ENCODE results near the gene KRTAP3-3. TPM values are rescaled to one million over a fixed set of nuclear protein-coding genes. Genes with fewer than 3 reads are reported as not detected.
"Not testable (repeated sequence)": the region's sequence is repeated elsewhere in the genome, so short reads cannot be mapped to it uniquely, and the experiment has no call there.

KRTAP3-3 gene
- total RNA-seq (2014; rRNA removed; shearing (Covaris generic)), result not detected in 2 replicates
- polyA plus RNA-seq (2015; cell fraction: cytosol; rRNA removed), result not detected in 2 replicates
- not detected in 2 replicates for polyA plus RNA-seq (2015; cell fraction: nucleus; rRNA removed)

DNA sequence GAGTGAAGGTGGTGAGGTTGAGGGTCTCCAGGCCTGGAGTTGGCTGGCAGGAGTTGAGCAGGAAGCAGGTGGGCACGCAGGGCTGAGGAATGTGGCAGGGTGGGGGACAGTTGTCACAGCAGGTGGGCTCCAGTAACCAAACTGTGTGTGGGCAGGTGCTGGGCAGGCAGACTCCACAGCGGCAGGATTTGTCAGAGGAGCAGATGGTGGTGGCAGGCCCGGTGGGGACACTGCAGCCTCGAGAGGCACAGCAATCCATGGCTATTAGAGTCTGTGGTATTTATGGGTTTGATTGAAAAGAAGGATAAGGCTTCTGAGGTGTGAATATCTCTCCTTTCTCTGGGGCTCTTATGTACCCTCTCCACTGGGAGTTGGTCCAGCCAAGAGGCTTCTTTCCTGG, at the start of gene KRTAP3-3:
TSS of gene KRTAP3-3 (minus strand) at position 326 of the 400 bp plus-strand sequence. CDS start at position 259, 67 bp downstream.
- DNase-seq (ENCODE audit: low read depth, low spot score), result no peak
- in situ Hi-C loops (cut with HindIII; ENCODE audit: low pct_unique_long_range_greater_than_20kb, low sequenced_read_pairs), result no loop called here

DNA sequence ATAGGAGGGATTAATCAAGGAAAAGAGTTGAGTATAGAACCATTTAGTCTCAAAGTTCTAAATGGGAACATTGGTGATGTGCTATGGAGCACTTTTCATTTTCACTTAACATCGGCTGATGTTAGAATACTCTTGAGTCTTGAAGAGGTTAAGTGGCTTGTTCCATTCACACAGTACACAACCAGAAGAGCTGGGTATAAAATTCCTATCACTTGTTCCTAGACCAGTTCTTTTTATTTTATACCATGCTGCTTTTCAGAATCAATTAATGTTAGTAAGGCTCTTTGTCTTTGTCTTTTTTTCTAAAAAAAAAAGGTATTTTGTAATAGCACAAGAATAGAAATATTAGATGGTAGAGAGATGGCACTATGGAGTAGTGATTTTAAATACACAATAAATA, 49.0 kb upstream of the KRTAP3-3 start:
- DNase-seq (ENCODE audit: low read depth, low spot score), result no peak

DNA sequence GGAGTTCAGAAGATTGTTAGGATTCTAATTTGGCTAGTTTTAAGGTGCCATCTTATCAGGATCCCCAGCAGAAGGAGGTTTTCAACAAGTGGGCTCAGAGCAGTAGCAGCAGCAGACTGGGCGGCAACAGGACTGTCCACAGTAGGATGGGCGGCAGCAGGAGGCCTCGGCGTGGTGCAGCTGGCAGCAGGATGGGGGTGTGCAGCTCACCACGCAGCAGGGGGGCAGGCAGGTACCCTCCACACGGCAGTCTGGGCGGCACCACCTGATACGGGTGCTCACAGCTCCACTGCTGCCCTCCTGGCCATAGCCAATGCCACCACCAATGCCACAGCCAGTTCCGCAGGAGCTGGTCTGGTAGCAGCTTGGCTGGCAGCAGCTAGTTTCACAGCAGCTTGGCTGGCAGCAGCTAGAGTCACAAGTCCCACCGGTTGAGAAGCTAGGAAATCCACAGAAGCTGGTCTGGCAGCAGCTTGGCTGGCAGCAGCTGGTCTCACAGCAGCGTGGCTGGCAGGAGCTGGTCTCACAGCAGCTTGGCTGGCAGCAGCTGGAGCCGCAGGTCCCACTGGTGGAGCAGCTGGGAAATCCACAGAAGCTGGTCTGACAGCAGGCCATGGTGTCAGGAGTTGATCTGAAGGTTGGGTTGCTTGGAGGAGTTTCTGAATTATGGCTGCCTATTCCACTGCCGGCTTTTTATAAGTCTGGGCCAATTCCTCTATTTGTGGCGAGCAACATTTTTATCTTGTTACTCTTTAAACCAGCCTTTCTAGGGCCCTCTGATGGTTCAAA, 47.0 kb upstream of the KRTAP3-3 start, which contains the start of gene KRTAP1-1:
TSS of gene KRTAP1-1 (minus strand) at position 668 of the 789 bp plus-strand sequence. CDS start at position 615, 53 bp downstream.
- in situ Hi-C loops (cut with HindIII; ENCODE audit: low pct_unique_long_range_greater_than_20kb, low sequenced_read_pairs); DNase-seq (ENCODE audit: low read depth, low spot score): not testable (repeated sequence)

More for the DNA sequence above, 49.0 kb upstream of the KRTAP3-3 start:
- in situ Hi-C loops (cut with HindIII; ENCODE audit: low pct_unique_long_range_greater_than_20kb, low sequenced_read_pairs), result no loop called here

DNA sequence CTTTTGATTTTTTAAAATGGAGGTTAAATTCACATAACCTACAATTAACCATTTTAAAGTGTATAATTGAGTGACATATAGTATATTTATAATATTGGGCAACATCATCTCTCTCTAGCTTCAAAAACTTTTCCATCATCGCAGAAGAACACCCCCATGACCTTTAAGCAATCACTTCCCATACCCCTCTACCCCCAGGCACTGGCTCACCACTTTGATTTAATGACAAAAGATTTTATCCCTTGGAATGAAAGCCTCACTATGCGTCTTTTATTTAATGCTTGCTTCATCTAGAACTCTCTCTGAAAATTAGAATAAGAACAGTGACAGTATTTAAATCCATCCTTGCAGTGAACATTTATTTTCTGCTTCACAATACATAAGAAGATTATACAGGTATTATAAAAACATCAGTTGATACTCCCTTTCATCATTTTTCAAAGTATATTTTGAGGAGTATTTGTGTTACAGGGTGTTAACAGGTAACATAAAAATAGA, 43.9 kb upstream of the KRTAP3-3 start:
- no peak for DNase-seq (ENCODE audit: low read depth, low spot score)
- in situ Hi-C loops (cut with HindIII; ENCODE audit: low pct_unique_long_range_greater_than_20kb, low sequenced_read_pairs), result no loop called here

DNA sequence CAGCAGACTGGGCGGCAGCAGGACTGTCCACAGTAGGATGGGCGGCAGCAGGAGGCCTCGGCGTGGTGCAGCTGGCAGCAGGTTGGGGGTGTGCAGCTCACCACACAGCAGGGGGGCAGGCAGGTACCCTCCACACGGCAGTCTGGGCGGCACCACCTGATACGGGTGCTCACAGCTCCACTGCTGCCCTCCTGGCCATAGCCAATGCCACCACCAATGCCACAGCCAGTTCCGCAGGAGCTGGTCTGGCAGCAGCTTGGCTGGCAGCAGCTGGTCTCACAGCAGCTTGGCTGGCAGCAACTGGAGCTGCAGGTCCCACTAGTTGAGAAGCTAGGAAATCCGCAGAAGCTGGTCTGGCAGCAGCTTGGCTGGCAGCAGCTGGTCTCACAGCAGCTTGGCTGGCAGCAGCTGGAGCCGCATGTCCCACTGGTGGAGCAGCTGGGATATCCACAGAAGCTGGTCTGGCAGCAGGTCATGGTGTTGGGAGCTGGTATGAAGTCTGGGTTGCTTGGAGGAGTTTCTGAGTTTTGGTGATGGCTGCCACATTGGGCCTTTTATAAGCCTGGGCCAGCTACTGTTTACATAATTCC, 40.5 kb upstream of the KRTAP3-3 start, which contains the start of gene KRTAP1-3:
TSS of gene KRTAP1-3 (minus strand) at position 529 of the 590 bp plus-strand sequence. CDS start at position 476, 53 bp downstream.
- in situ Hi-C loops (cut with HindIII; ENCODE audit: low pct_unique_long_range_greater_than_20kb, low sequenced_read_pairs); DNase-seq (ENCODE audit: low read depth, low spot score): not testable (repeated sequence)

DNA sequence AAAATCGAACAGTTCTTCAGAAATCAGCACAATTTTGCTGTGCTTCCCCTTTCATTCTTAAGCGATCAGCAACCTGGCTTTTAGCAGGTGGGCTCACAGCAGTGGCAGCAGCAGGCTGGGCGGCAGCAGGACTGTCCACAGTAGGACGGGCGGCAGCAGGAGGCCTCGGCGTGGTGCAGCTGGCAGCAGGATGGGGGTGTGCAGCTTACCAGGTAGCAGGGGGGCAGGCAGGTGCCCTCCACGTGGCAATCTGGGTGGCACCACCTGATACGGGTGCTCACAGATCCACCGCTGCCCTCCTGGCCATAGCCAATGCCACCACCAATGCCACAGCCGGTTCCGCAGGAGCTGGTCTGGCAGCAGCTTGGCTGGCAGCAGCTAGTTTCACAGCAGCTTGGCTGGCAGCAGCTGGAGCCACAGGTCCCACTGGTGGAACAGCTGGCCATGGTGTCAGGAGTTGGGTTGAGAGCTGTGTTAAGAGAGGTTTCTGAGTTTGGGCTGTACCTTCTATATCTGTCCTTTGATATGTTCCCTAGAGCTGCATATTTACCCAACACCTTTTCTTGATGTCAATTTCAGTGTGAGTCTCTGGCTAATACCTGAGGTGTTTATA, 35.8 kb upstream of the KRTAP3-3 start, which contains the start of gene KRTAP1-4:
TSS of gene KRTAP1-4 (minus strand) at position 563 of the 613 bp plus-strand sequence. CDS start at position 446, 117 bp downstream.
- in situ Hi-C loops (cut with HindIII; ENCODE audit: low pct_unique_long_range_greater_than_20kb, low sequenced_read_pairs), result no loop called here
- no peak for DNase-seq (ENCODE audit: low read depth, low spot score)

DNA sequence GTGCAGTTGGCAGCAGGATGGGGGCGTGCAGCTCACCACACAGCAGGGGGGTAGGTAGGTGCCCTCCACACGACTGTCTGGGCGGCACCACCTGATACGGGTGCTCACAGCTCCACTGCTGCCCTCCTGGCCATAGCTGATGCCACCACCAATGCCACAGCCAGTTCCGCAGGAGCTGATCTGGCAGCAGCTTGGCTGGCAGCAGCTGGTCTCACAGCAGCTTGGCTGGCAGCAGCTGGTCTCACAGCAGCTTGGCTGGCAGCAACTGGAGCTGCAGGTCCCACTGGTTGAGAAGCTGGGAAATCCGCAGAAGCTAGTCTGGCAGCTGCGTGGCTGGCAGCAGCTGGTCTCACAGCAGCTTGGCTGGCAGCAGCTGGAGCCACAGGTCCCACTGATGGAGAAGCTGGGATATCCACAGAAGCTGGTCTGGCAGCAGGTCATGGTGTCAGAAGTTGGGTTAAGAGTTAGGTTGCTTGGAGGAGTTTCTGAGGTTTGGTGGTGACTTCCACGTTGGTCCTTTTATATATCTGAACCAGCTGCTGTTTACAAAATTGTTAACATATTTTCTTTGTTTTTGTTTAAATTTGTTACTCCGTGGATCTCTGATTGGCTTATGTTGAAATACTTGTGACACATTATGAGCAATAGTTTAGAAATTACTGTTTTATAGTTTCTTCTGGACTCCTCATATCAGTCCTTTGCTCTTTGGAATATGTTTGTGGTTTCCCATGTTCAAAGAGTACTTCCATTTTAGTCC, 32.9 kb upstream of the KRTAP3-3 start, which contains the start of gene KRTAP1-5:
TSS of gene KRTAP1-5 (minus strand) at position 494 of the 757 bp plus-strand sequence. CDS start at position 441, 53 bp downstream.
- in situ Hi-C loops (cut with HindIII; ENCODE audit: low pct_unique_long_range_greater_than_20kb, low sequenced_read_pairs), result no loop called here
- no peak for DNase-seq (ENCODE audit: low read depth, low spot score)

DNA sequence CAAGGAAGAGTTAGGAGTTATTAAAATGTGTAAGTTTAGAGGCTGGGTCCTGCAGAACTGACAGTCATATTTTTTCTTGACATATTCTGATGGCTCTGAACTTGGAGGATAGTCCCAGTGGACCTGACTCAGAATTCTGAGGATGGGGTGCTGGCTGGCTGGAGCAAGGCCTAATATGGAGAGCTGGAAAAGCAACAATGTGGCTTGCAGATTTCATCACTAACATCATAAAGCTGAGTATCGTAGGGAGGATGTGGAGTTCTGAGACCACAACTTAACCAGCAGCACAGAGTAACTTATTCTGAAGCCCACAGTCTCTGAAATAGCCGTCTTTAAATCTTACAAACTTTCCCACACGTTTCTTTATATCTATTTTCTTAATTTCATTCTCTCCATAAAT, 30.7 kb upstream of the KRTAP3-3 start:
- in situ Hi-C loops (cut with HindIII; ENCODE audit: low pct_unique_long_range_greater_than_20kb, low sequenced_read_pairs), result no loop called here
- DNase-seq (ENCODE audit: low read depth, low spot score), result no peak

DNA sequence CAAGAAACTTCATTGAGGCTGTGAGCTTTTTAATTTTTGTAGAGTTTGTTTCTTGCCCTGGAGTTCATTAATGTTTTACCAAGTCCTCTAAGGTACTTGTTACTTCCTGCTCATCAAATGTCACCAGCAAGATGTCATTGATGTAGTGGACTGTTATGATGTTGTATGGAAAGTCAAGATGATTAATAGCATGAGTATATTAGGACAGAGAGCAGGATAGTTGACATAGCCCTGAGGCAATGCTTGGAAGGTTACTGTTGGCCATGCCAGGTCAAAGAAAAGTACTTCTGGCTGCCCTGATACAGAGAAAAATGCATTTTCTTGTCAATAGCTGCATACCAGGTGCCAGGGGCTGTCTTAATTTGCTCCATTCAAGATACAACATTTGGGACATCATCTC, 26.4 kb upstream of the KRTAP3-3 start:
- DNase-seq (ENCODE audit: low read depth, low spot score), result no peak
- in situ Hi-C loops (cut with HindIII; ENCODE audit: low pct_unique_long_range_greater_than_20kb, low sequenced_read_pairs), result no loop called here

DNA sequence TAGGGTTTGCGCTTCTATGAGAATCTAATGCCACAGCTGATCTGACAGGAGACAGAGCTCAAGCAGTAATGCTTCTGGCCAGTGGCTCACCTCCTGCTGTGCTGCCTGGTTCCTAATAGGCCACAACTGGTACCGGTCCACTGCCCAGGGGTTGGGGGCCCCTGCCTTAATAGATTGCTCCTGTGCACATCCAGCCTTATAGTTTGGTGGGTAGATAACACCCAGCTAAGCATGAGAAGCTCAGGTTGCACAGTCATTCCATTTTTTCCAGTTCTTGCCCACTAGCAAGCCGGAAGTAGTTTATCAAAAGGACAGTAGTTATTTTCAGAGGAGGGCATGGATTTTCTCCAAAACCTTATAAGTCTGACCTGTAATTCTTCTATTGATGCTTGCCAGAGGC, 25.5 kb upstream of the KRTAP3-3 start:
- in situ Hi-C loops (cut with HindIII; ENCODE audit: low pct_unique_long_range_greater_than_20kb, low sequenced_read_pairs), result no loop called here

DNA sequence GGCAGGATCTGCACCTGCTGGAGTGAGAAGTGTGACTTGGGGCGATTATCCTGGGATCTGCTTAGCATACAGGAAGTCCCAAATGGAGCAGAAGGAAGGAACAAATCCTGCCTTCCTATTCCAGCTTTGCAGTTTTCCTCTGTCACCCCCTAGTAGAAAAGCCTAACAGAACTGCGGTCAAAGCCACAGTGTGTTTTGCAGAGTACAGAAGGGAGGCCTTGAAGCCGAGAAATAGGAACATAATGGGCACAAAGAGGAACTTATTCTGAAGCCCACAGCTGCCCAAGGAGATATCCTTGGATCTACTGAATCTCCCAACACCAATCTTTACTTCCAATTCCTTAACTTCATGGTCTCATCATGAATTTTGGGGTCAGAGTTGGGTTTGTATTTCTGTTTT, 24.6 kb upstream of the KRTAP3-3 start:
- no peak for DNase-seq (ENCODE audit: low read depth, low spot score)
- in situ Hi-C loops (cut with HindIII; ENCODE audit: low pct_unique_long_range_greater_than_20kb, low sequenced_read_pairs), result no loop called here

More for the DNA sequence above, 25.5 kb upstream of the KRTAP3-3 start:
- no peak for DNase-seq (ENCODE audit: low read depth, low spot score)

DNA sequence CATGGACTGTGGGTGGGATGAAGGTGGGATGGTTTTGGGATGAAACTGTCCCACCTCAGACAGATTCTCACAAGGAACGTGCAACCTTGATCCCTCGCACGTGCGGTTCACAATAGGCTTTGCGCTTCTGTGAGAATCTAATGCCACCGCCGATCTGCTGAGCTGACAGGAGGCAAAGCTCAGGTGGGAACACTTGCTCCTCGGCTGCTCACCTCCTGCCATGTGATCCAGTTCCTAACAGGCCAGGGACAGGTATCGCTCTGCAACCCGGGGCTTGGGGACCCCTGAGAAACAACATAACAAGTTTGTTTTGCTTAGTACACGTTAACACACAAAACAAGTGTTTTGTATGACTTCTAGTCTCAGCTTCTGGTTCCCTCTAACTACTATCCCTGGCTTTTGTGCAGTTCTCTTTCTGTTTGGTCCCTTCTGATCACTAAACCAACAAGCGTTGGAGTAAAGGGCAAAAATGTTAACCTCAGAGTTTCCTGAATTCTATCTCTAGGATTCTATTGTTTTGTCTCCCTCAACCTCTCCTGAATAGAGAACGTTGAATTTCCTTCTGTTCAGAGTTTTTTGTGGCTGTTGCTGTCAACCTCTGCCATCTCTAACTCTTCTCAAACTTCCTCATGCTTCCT, 22.7 kb upstream of the KRTAP3-3 start:
- in situ Hi-C loops (cut with HindIII; ENCODE audit: low pct_unique_long_range_greater_than_20kb, low sequenced_read_pairs), result no loop called here
- DNase-seq (ENCODE audit: low read depth, low spot score), result no peak

DNA sequence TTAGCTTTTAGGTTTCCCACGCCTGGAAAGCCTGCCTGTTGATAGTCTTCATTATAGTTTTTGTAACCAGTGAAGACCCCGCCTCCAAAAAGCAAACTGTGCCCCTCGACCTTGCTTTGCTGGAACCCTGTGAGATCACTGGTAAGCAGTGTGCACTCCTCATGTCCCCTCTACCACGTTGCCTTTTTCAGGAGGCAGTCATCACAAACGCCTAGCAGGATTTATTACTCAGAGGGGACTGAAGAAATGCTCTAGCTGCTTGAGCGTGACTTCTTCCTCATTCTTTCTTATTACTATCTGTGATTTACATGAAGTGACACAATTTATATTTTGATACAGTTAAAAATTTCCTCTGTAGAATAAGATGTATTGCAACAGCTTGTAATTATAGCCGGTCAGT, 21.5 kb upstream of the KRTAP3-3 start:
- no peak for DNase-seq (ENCODE audit: low read depth, low spot score)
- in situ Hi-C loops (cut with HindIII; ENCODE audit: low pct_unique_long_range_greater_than_20kb, low sequenced_read_pairs), result no loop called here

DNA sequence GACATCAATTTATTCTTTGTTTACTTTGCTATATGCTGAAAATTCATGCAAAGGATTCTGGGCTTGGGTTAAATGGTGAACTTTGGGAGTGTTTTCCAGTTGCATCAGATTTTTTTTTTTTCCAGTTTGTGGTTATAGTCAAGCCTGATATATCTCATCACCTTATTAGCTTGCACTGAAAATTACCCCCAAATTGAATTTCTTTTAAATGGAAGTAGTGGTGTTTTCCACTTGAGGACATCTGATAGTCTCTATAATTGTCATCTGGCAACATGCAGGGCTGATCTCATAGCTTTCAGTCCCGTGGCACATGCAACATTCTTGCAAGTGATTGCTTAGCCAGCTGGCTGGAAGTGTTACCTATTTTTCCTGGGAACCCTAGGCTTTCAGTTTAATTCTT, 19.6 kb upstream of the KRTAP3-3 start:
- DNase-seq (ENCODE audit: low read depth, low spot score), result no peak
- in situ Hi-C loops (cut with HindIII; ENCODE audit: low pct_unique_long_range_greater_than_20kb, low sequenced_read_pairs), result no loop called here

DNA sequence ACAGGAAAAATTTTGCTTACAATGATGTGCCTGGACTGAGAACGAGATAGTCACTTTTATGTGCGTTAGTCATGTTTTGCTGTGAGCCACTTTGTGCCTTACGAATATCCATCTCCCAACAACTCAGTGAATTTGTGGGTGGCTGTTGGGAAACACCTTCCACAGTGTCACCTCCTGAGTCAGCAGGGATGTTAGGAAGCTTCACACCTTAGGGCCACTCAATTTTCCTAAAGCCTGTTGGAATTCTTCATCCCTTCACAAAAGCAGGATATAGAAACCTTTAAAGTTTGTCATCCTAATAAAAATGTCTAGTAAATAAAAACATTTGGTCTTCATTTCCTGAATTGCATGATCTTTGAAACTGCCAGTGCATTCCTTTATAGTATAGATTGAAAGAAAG, 19.2 kb upstream of the KRTAP3-3 start:
- in situ Hi-C loops (cut with HindIII; ENCODE audit: low pct_unique_long_range_greater_than_20kb, low sequenced_read_pairs), result no loop called here
- DNase-seq (ENCODE audit: low read depth, low spot score), result no peak

DNA sequence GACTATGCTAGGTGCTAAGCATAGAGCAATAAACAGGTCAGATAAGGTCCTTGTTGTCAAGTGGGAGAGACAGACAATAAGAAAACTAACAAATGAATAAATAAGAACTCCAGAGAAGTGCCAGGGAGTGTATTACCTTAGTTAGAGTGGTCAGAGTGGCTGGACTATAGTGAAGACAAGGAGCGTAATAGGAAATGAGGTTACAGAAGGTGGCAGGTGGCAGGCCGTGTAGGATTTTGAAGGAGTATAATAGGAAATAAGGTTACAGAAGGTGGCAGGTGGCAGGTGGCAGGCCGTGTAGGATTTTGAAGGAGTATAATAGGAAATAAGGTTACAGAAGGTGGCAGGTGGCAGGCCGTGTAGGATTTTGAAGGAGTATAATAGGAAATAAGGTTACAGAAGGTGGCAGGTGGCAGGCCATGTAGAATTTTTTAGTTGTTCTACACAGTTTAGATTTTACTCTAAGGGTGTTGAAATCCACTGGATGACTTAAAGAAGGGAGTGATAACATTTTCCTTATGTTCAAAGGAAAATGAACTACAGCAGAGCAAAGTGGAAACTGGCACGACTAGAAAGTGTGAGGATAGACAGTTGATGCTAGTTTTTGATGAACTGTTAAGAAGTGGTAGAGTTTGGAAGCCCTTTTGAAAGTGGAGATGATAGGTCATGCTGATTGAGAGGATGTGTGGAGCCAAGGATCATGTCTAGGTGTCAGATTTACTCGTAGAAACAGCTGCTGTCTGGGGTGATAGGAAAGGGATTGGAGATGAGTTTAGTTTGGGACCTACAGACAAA, 18.6 kb upstream of the KRTAP3-3 start:
- in situ Hi-C loops (cut with HindIII; ENCODE audit: low pct_unique_long_range_greater_than_20kb, low sequenced_read_pairs), result no loop called here
- no peak for DNase-seq (ENCODE audit: low read depth, low spot score)
